NCI-H187 treated with DMSO at 0.1 percent for 48 hours (cell line): ENCODE data around the gene SACM1L.
"Not testable (repeated sequence)": the region's sequence is repeated elsewhere in the genome, so short reads cannot be mapped to it uniquely, and the experiment has no call there.

Experiments
- DNase-seq: peaks from one replicate; lab custom pipeline; 2025; lab: John Stamatoyannopoulos, UW

Gene SACM1L

GRCh38 chr3:45741742-45742460 is 52.7 kb downstream of the SACM1L start:
- DNase-seq = no peak

GRCh38 chr3:45742461-45743089 is 53.4 kb downstream of the SACM1L start:
- no peak for DNase-seq

- DNase-seq = no peak
Measured at GRCh38 chr3:45746165-45746776, 57.1 kb downstream of the SACM1L start.

- DNase-seq = no peak
Measured at GRCh38 chr3:45746777-45747622, 57.8 kb downstream of the SACM1L start.

GRCh38 chr3:45748068-45748467 is 58.9 kb downstream of the SACM1L start:
- no peak for DNase-seq

GRCh38 chr3:45749036-45749600 is 59.9 kb downstream of the SACM1L start:
- DNase-seq = not testable (repeated sequence)

- no peak for DNase-seq
Measured at GRCh38 chr3:45749880-45750279, 60.7 kb downstream of the SACM1L start.

- DNase-seq = no peak
Measured at GRCh38 chr3:45751537-45752242, 62.5 kb downstream of the SACM1L start.

GRCh38 chr3:45753095-45753494 is 63.9 kb downstream of the SACM1L start:
- DNase-seq = no peak

GRCh38 chr3:45754461-45754860 is 65.3 kb downstream of the SACM1L start:
- DNase-seq = no peak

- no peak for DNase-seq
Measured at GRCh38 chr3:45756055-45756454, 66.9 kb downstream of the SACM1L start.

GRCh38 chr3:45757141-45757540 is 67.9 kb downstream of the SACM1L start:
- not testable (repeated sequence) for DNase-seq

GRCh38 chr3:45758871-45759270 is 69.7 kb downstream of the SACM1L start:
- no peak for DNase-seq

GRCh38 chr3:45759851-45760250 is 70.7 kb downstream of the SACM1L start:
- no peak for DNase-seq

- no peak for DNase-seq
Measured at GRCh38 chr3:45760878-45761711, 71.9 kb downstream of the SACM1L start.

GRCh38 chr3:45761831-45762230 is 72.6 kb downstream of the SACM1L start:
- DNase-seq = no peak

GRCh38 chr3:45762647-45763302 is 73.6 kb downstream of the SACM1L start:
- DNase-seq = no peak

- DNase-seq = no peak
Measured at GRCh38 chr3:45763303-45763675, 74.1 kb downstream of the SACM1L start.

GRCh38 chr3:45765266-45765851 is 76.2 kb downstream of the SACM1L start:
- DNase-seq = no peak

GRCh38 chr3:45765958-45766357 is 76.8 kb downstream of the SACM1L start:
- no peak for DNase-seq
